ENCODE results near the gene HS6ST3.

DNA sequence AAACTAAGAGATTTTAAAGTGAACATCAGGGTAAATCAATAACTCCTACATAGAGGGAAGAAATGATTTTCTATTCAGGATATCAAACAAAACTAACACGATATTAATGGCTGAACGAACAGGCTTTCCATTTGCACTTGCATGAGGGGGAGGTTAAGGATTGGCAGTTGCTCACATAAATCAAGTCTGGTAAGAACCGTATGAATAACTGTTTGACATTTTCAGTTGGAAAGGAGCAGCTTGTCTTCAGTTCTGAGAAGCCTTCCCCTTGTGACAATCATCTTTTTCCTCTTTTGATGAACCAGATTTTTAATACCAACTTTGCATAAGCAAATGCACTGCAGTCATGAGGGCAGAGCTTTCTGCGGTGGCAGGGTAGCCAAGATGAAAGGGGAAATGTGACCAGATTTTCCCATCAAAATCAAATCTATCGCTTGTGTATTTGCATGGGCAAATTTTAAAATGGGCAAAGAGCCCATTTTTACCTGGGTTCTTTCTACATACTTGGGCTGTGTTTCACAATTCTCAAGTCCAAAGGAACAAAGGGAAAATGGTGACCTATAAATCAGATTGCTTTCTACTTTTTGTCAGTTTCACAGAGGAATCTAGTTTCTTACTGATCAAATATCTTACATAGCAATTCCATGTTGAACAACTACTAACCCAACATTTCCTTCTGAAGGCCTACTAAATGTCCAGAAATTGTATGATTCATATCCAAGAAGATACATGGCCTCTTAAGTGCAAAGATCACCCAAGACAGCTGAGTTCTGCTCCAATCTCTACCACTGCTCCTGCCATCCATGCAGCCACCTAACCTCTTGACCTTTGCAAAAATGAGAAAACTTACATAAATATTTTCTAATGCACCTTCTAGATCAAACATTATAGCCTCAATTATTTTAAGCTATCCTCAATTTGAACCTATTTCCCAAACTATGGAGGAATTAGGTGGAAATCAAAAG, 654.7 kb downstream of the HS6ST3 start:
- TF ChIP-seq HNRNPH1 (optimal IDR thresholded peaks at IDR 0.05; ENCODE audit: low read depth, low read length), result no peak
- TF ChIP-seq, protein P1, sequence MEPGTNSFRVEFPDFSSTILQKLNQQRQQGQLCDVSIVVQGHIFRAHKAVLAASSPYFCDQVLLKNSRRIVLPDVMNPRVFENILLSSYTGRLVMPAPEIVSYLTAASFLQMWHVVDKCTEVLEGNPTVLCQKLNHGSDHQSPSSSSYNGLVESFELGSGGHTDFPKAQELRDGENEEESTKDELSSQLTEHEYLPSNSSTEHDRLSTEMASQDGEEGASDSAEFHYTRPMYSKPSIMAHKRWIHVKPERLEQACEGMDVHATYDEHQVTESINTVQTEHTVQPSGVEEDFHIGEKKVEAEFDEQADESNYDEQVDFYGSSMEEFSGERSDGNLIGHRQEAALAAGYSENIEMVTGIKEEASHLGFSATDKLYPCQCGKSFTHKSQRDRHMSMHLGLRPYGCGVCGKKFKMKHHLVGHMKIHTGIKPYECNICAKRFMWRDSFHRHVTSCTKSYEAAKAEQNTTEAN (CRISPR knock-in tag; conservative IDR thresholded peaks at IDR 0.05), result no peak
- TF ChIP-seq, protein P2, sequence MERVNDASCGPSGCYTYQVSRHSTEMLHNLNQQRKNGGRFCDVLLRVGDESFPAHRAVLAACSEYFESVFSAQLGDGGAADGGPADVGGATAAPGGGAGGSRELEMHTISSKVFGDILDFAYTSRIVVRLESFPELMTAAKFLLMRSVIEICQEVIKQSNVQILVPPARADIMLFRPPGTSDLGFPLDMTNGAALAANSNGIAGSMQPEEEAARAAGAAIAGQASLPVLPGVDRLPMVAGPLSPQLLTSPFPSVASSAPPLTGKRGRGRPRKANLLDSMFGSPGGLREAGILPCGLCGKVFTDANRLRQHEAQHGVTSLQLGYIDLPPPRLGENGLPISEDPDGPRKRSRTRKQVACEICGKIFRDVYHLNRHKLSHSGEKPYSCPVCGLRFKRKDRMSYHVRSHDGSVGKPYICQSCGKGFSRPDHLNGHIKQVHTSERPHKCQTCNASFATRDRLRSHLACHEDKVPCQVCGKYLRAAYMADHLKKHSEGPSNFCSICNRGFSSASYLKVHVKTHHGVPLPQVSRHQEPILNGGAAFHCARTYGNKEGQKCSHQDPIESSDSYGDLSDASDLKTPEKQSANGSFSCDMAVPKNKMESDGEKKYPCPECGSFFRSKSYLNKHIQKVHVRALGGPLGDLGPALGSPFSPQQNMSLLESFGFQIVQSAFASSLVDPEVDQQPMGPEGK (CRISPR knock-in tag; IDR thresholded peaks at IDR 0.05), result no peak
- TF ChIP-seq BRCA1 (CRISPR knock-in tag; IDR thresholded peaks at IDR 0.05), result no peak
